ENCODE measurements around the gene BTG4.

The BTG4 gene

DNA sequence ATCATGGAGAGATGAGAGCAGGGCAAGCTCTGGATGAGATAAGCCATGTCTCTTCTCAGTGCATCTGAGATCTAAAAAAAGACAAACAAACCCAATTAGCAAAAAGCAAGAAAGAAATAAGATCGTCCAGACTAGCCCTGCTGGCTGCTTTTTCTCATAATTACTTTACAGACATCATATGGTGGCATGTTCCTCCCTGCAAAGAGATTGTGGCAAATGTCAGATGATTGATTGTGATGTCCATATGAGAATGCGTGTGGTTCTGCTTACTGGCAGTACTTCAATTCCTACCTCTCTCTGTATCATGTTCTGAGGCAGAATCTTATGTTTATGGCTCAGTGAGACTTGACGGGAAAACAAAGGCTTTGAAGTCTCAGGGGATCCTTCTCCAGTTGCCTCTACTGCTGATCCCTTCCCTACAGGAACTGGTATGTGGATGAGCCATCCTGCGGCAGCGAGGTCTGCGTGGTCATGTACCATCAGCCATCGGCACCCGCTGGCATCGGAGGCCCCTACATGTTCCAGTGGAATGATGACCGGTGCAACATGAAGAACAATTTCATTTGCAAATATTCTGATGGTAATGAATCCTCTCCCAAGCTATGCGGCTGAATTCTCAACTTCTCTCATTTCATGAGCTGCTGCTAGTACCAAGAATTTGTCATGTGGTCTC, 37.1 kb upstream of the BTG4 start:
- Histone ChIP-seq H3K9me3 (no peaks in the 10 kb centered on the region), H3K27me3 (peaks cover 2% of the 10 kb centered on the region), H3K27ac (no peak overlapping the region), H3K4me1 (ENCODE audit: control insufficient read depth in 1 of 2, insufficient read depth in 1 of 2, low read depth in 1 of 2, low read length in 1 of 2) (no peaks in the 10 kb centered on the region), H3K36me3 (no peaks in the 10 kb centered on the region), H3K4me3 (ENCODE audit: low read depth in 1 of 2, low read length in 1 of 2) (no peak overlapping the region)
- TF ChIP-seq, protein P1, sequence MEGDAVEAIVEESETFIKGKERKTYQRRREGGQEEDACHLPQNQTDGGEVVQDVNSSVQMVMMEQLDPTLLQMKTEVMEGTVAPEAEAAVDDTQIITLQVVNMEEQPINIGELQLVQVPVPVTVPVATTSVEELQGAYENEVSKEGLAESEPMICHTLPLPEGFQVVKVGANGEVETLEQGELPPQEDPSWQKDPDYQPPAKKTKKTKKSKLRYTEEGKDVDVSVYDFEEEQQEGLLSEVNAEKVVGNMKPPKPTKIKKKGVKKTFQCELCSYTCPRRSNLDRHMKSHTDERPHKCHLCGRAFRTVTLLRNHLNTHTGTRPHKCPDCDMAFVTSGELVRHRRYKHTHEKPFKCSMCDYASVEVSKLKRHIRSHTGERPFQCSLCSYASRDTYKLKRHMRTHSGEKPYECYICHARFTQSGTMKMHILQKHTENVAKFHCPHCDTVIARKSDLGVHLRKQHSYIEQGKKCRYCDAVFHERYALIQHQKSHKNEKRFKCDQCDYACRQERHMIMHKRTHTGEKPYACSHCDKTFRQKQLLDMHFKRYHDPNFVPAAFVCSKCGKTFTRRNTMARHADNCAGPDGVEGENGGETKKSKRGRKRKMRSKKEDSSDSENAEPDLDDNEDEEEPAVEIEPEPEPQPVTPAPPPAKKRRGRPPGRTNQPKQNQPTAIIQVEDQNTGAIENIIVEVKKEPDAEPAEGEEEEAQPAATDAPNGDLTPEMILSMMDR (IDR thresholded peaks at IDR 0.05): no peak

DNA sequence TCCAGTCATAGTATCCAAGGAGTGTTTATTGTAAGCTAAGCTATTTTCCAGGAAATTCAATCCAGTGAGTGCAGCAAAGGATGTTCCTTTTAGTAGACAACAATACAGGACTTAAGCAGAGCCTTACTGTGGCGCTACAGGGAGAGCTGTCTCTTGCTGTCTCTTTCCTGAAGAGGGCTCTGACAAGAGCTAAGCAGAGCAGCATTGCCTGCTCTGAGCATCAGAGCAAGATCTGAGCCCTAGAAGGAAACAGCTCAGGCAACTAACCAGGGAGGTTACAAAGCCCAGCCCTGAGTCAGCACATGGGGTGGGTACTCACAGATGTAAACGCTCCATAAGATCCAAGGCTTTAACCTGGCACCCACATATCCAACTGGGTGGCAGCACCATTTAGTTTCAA, 36.3 kb upstream of the BTG4 start:
- H3K27ac ChIP-seq: no peak overlapping the region
- TF ChIP-seq, protein P1 (IDR thresholded peaks at IDR 0.05): no peak

DNA sequence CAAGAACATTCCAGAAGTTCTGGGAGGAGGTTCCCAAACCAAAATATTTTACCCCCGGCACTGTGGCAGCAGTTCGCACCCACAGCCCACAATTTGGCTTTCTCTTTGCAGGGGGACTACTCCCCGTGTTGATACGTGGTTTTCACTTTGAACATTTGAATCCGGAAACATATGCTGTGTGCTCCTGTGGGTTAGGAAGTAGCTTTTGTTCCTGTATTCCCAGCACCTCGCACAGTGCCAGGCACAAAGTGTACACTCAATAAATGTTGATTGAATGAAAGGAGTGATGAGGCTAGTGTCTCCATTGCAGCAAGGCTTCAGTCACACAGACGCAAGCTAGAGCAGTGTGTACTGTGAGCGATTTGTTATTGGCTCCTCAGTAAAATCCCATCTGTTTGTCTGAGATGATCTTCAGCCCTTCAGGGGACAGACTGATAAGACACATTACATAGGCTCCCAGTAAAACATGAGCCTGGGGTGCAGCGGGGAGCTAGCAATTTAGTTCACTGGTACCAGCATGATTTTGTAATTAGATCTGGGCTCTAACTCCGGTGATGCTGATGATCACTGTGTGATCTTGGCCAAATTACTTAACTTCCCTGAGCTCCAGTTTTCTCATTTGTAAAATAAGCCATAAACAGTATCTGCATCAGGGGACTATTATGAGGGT, 30.6 kb upstream of the BTG4 start:
- H3K27me3 ChIP-seq: peaks cover 68% of the 10 kb centered on the region
- peaks cover 16 to 26% of the 10 kb centered on the region in 2 experiments for H3K4me1 ChIP-seq (ENCODE audit: control insufficient read depth in 1 of 2, insufficient read depth in 1 of 2, low read depth in 1 of 2, low read length in 1 of 2)
- no peak overlapping the region for H3K4me3 ChIP-seq (ENCODE audit: low read depth in 1 of 2, low read length in 1 of 2)
- TF ChIP-seq, protein P1 (IDR thresholded peaks at IDR 0.05): no peak
- H3K27ac ChIP-seq: no peak overlapping the region
- no peaks in the 10 kb centered on the region for H3K9me3 ChIP-seq
- no peaks in the 10 kb centered on the region for H3K36me3 ChIP-seq

More for the DNA sequence above, 36.3 kb upstream of the BTG4 start:
- no peak overlapping the region for H3K4me3 ChIP-seq (ENCODE audit: low read depth in 1 of 2, low read length in 1 of 2)
- no peaks in the 10 kb centered on the region for H3K4me1 ChIP-seq (ENCODE audit: control insufficient read depth in 1 of 2, insufficient read depth in 1 of 2, low read depth in 1 of 2, low read length in 1 of 2)
- H3K36me3 ChIP-seq: no peaks in the 10 kb centered on the region
- no peaks in the 10 kb centered on the region for H3K9me3 ChIP-seq
- H3K27me3 ChIP-seq: peaks cover 10% of the 10 kb centered on the region

GRCh38 chr11:111541254-111542061, 29.3 kb upstream of the BTG4 start:
- no peaks in the 10 kb centered on the region for H3K36me3 ChIP-seq
- no peak overlapping the region for H3K27ac ChIP-seq
- H3K9me3 ChIP-seq: no peaks in the 10 kb centered on the region
- H3K27me3 ChIP-seq: peaks cover 81% of the 10 kb centered on the region
- peaks cover 16 to 26% of the 10 kb centered on the region in 2 experiments for H3K4me1 ChIP-seq (ENCODE audit: control insufficient read depth in 1 of 2, insufficient read depth in 1 of 2, low read depth in 1 of 2, low read length in 1 of 2)
- peak overlapping the region; percentile 12 to 36 for H3K4me3 ChIP-seq (ENCODE audit: low read depth in 1 of 2, low read length in 1 of 2)
- TF ChIP-seq, protein P1 (IDR thresholded peaks at IDR 0.05): no peak

- no peaks in the 10 kb centered on the region for H3K9me3 ChIP-seq
- no peaks in the 10 kb centered on the region for H3K36me3 ChIP-seq
- H3K27ac ChIP-seq: no peak overlapping the region
- H3K4me3 ChIP-seq (ENCODE audit: low read depth in 1 of 2, low read length in 1 of 2): peak overlapping the region in 1 of 2 experiments; percentile 36
- TF ChIP-seq, protein P1 (IDR thresholded peaks at IDR 0.05): no peak
- H3K27me3 ChIP-seq: peaks cover 86% of the 10 kb centered on the region
- H3K4me1 ChIP-seq (ENCODE audit: control insufficient read depth in 1 of 2, insufficient read depth in 1 of 2, low read depth in 1 of 2, low read length in 1 of 2): peaks cover 16 to 26% of the 10 kb centered on the region in 2 experiments
These were observed 28.7 kb upstream of the BTG4 start for GRCh38 chr11:111540937-111541253.

Measured in neutrophil (primary cell).